Stimulated activated effector memory CD8-positive, alpha-beta T cell treated with anti-CD3 and anti-CD28 coated beads, Interleukin-12 subunit alpha, Interleukin-12 subunit beta, amount 100 ng/mL, for 72 hours (primary cell): ENCODE results near the gene AS3MT.

ENCODE experiments used
- ATAC-seq: fragments of 150-1000 bp; cut with Tn5 transposase; 2 replicates; pipeline ENCODE4 v1.10.0; 2021
- DNase-seq, 2 donors: peaks; one replicate each; pipeline ENCODE4 v3.0.0; 2021 to 2022; ENCODE audit warnings: low spot score in 2 of 2
- H3K27ac Mint-ChIP-seq: one replicate; pipeline ENCODE4 v1.8.0; 2022; ENCODE audit warnings: mild to moderate bottlenecking, mixed read lengths
- H3K36me3 Mint-ChIP-seq: one replicate; pipeline ENCODE4 v1.8.0; 2022; ENCODE audit warnings: mild to moderate bottlenecking, mixed read lengths
- H3K4me1 Mint-ChIP-seq: one replicate; pipeline ENCODE4 v1.8.0; 2022; ENCODE audit warnings: mixed read lengths
- H3K4me3 Mint-ChIP-seq: one replicate; pipeline ENCODE4 v1.8.0; 2022; ENCODE audit warnings: mild to moderate bottlenecking, mixed read lengths
- H3K9me3 Mint-ChIP-seq: one replicate; pipeline ENCODE4 v1.8.0; 2022; ENCODE audit warnings: mixed read lengths

The AS3MT gene

DNA sequence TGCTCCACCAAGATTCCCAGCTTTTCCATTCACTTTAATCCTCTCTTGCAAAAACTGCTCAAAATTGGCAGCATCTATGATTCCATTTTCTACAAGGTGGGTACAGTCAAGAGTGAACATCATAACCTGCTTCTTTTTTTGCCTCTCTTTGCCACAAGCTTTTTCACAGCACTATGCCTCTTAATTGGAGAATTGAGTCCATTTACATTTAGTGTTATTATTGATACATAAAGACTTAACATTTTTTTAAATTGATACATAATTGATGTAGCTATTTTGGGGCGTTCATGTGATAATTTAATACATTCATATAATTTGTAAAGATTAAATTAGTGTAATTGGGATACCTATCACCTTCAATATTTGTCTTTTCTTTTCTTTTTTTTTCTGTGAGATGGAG lies 18.8 kb downstream of the AS3MT start:
- ATAC-seq (no peak), DNase-seq (no peak)
- Mint-ChIP-seq H3K4me3 (no peak overlapping the region), H3K4me1 (no peaks in the 10 kb centered on the region), H3K27ac (no peak overlapping the region), H3K36me3 (no peaks in the 10 kb centered on the region), H3K9me3 (no peaks in the 10 kb centered on the region)

DNA sequence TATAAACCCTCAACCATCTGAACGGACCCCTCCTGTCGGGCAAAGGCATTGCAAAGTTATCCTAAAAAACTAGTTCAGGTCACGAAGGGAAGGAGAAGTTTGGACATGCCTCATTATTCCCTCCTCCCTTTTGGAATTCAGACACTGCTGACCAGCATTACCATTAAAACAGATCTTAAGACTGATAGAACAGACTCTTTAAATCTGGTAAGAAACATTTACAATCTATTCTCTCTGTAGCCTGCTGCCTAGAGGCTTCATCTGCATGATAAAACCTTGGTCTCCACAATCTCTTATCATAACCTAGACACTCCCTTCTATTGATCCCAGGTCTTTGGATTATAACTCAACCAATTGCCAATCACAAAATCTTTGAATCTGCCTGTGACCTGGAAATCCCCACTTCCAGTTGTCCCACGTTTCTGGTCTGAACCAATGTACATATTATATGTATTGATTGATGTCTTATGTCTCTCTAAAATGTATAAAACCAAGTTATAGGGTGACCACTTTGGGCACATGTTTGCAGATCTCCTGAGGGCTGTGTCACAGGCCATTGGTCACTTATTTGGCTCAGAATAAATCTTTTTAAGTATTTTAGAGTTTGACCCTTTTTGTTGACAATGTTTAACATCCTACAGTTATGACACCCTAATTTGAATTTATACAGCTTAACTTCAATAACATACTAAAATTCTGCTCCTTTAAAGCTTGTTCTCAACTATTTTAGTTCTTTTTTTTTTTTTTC lies 25.4 kb downstream of the AS3MT start:
- DNase-seq (no peak), ATAC-seq (no peak)
- H3K9me3 Mint-ChIP-seq, result no peaks in the 10 kb centered on the region
- no peaks in the 10 kb centered on the region for H3K4me1 Mint-ChIP-seq
- H3K36me3 Mint-ChIP-seq, result no peaks in the 10 kb centered on the region
- H3K4me3 Mint-ChIP-seq, result no peak overlapping the region
- H3K27ac Mint-ChIP-seq, result no peak overlapping the region

DNA sequence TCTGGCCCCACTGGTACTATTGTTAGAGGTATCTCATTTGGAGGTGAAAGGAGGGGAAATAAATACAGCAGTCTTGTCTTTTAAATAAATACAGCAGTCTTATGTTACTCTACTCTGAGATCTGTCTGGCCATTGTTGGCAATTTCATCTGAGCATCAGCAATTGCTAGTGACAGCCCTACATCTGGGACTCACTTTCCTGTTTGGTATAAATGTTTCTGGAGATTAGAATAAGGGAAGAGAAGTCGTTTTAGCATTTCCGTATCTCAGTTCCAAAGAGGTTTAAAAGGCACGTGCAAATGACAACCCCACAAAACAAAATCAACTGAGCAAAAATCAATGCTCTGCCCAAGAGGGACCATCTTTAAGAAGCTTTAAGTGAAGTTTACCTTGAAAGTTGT lies 30.7 kb downstream of the AS3MT start:
- ATAC-seq (no peak), DNase-seq (no peak)
- Mint-ChIP-seq H3K4me3 (no peak overlapping the region), H3K27ac (no peak overlapping the region), H3K4me1 (no peaks in the 10 kb centered on the region), H3K9me3 (no peaks in the 10 kb centered on the region), H3K36me3 (no peaks in the 10 kb centered on the region)

DNA sequence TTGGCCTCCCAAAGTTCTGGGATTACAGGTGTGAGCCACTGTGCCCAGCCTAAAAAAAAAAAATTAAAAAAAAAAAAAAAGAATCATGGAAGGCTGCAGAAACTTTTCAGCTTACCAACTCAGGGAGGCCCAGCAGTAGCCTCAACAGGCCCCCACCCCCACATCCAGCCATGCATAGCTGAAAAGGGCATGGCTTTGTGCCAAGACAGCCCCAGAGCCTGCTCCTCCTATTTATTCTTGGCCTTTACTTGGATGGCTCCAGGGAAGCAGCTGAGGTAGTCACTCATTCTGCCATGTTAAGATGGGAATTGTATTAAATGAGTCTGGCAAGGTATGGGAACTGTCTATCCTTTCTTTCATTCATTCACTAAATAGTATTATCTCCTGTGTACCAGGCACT lies 35.1 kb downstream of the AS3MT start:
- no peak for ATAC-seq
- DNase-seq, result no peak
- Mint-ChIP-seq H3K4me3 (no peak overlapping the region), H3K4me1 (no peaks in the 10 kb centered on the region), H3K27ac (no peak overlapping the region), H3K9me3 (no peaks in the 10 kb centered on the region), H3K36me3 (no peaks in the 10 kb centered on the region)

DNA sequence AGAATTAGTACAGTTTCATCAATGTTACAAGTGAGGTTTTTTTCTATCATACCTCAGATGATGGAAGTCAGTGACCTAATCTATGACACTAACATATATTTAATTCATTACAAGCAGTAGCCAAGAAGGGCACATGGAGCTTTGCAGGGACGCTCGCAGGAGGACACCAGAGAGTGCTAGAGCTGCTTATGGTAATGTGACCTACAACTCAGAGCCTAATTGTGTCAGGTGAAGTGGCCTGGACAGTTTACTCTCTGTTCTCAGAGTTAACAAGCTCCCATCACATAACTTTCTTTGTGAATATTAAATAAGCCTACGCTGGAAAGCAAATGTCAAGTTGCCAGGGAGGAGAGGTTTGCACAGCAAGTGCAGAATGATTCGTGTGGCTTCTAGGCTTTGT lies 37.2 kb downstream of the AS3MT start:
- DNase-seq (no peak), ATAC-seq (no peak)
- H3K4me3 Mint-ChIP-seq, result no peak overlapping the region
- H3K36me3 Mint-ChIP-seq, result no peaks in the 10 kb centered on the region
- no peaks in the 10 kb centered on the region for H3K9me3 Mint-ChIP-seq
- H3K27ac Mint-ChIP-seq, result no peak overlapping the region
- no peaks in the 10 kb centered on the region for H3K4me1 Mint-ChIP-seq

DNA sequence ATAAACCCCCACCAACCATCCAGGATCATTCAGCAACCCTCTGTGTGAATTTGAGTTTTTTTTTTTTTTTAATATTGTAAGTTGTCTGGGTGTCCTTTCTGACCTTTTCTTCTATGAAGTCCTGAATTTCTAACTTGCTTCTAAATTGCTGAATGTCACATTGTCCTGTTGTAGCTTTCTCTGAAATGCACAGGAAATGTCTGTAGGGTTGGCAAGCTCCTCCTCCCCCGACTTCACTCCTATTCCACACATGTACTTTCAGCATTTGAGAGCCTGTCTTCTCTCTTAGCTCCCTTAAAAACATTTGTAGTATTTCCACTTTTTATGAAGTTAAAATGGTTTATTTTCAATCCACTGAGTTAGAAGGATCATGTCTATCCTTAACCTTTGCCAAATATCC lies 45.5 kb downstream of the AS3MT start:
- H3K4me3 Mint-ChIP-seq, result no peak overlapping the region
- H3K27ac Mint-ChIP-seq, result no peak overlapping the region
- no peak for DNase-seq
- ATAC-seq, result no peak
- peaks cover 16% of the 10 kb centered on the region for H3K4me1 Mint-ChIP-seq
- H3K9me3 Mint-ChIP-seq, result no peaks in the 10 kb centered on the region
- H3K36me3 Mint-ChIP-seq, result peaks cover 9% of the 10 kb centered on the region

DNA sequence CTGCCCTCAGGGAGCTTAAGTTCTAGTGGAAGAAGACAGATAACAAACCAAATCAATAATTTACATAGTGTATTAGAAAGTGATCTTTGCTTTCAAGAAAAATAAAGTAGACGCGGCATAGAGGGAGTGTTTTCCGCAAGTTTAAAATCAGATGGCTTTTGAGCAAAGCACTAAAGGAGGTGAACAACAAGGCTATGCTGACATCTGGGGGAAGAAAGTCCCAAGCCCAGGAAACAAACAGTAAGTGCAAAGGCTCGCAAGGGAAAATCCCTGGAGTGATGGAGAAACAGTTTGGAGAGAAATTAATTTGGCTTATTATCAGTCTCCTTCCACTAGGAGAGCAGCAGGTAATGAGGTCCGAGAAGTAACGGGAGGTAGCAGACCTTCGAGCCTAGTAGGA lies 46.9 kb downstream of the AS3MT start:
- no peak for ATAC-seq
- DNase-seq, result no peak
- Mint-ChIP-seq H3K27ac (no peak overlapping the region), H3K4me1 (peaks cover 30% of the 10 kb centered on the region), H3K36me3 (peaks cover 14% of the 10 kb centered on the region), H3K4me3 (peak overlapping the region; percentile 95), H3K9me3 (no peaks in the 10 kb centered on the region)

DNA sequence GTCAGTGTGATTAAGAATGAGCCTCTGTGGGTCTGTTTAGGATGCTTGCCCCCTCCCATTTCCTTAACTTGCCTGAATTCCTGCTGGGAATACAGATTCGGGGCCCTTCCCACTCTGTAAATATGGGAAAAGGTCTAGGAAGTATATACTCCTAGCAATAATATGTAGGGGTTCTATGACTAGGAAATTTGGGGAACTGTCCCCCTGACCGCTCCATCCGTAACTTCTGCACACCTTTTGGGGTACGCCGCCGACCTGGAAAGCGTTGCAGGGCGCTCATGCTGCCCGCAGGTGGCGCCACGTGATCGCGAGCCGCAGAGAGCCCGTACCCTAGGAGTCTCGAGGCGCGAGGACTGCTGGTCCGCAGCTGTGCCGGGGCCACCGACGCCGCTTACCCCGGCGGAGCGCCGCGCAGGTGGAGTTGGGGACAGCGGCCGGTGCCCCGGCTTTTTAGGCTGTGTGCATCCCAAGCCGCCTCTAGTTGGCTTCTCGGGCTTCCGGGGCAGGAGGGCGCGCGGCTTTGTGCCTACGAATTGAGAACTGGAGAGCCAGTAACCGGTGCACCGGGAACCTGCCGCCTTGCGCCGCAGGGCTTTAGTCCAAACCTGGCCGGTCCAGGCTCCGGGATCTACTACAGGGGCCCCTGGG lies 48.2 kb downstream of the AS3MT start:
- Mint-ChIP-seq H3K27ac (peak overlapping the region; percentile 94), H3K36me3 (peaks cover 14% of the 10 kb centered on the region), H3K9me3 (no peaks in the 10 kb centered on the region), H3K4me3 (peak overlapping the region; percentile 95), H3K4me1 (peaks cover 38% of the 10 kb centered on the region)
- ATAC-seq, result peak; percentile 70
- DNase-seq, result peak; percentile 83 to 93

DNA sequence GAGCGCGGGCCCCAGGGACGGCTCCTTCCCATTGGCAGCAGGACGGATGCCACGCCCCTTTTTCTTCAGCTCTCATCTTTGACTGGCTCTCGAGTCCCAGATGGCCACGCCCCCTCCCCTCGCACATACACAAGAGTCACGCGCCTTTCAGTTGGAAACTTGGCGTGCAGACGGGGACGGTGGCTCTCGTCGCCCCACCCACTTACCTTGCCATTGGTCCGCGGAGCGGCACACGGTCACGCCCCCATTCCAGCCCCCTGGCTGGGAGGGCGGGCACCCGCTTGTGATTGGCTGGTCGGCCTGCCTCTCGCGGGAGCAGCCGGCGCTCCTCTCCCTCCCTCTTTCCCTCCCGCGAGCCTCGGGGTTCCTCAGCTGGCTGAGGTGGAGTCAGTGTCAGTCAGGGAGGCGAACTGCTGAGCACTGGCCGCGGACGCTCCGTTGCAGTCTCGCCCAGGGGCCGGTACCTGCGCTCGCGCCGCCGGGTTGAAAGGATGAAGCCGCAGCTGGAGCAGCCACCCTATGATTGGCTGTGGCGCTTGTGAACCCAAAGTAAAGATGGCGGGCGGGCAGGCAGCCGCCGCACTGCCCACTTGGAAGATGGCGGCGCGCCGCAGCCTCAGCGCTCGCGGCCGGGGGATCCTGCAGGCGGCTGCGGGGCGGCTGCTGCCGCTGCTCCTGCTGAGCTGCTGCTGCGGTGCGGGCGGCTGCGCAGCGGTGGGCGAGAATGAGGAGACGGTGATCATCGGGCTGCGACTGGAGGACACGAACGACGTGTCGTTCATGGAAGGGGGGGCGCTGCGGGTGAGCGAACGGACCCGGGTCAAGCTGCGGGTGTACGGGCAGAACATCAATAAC lies 48.9 kb downstream of the AS3MT start, which contains the start of gene CNNM2:
Gene CNNM2 (plus strand): TSS at position 333 of the 855 bp plus-strand sequence. CDS start 187 bp downstream, at position 520.
- Mint-ChIP-seq H3K9me3 (no peaks in the 10 kb centered on the region), H3K4me3 (peak within 1 kb of the TSS; percentile 95), H3K27ac (peak within 1 kb of the TSS; percentile 94), H3K36me3 (peaks cover 14% of the 10 kb centered on the region), H3K4me1 (peaks cover 43% of the 10 kb centered on the region)
- ATAC-seq (peak; percentile 94), DNase-seq (peak; percentile 94 to 99)

DNA sequence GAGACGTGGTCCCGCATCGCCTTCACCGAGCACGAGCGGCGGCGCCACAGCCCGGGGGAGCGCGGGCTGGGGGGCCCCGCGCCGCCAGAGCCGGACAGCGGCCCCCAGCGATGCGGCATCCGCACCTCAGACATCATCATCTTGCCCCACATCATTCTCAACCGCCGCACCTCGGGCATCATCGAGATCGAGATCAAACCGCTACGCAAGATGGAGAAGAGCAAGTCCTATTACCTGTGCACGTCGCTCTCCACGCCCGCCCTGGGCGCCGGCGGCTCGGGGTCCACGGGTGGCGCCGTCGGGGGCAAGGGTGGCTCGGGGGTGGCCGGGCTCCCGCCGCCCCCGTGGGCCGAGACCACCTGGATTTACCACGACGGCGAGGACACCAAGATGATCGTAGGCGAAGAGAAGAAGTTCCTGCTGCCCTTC lies 49.6 kb downstream of the AS3MT start:
- ATAC-seq, result no peak

DNA sequence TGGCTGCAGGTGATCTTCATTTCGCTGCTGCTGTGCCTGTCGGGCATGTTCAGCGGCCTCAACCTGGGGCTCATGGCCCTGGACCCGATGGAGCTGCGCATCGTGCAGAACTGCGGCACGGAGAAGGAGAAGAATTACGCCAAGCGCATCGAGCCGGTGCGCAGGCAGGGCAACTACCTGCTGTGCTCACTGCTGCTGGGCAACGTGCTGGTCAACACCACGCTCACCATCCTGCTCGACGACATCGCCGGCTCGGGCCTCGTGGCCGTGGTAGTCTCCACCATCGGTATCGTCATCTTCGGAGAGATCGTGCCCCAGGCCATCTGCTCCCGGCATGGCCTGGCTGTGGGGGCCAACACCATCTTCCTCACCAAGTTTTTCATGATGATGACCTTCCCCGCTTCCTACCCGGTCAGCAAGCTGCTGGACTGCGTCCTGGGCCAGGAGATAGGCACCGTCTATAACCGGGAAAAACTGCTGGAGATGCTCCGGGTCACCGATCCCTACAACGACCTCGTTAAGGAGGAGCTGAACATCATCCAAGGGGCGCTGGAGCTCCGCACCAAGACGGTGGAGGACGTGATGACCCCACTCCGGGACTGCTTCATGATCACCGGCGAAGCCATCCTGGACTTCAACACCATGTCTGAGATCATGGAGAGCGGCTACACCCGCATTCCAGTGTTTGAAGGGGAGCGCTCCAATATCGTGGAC lies 50.1 kb downstream of the AS3MT start:
- no peaks in the 10 kb centered on the region for H3K9me3 Mint-ChIP-seq
- H3K27ac Mint-ChIP-seq, result peak overlapping the region; percentile 50
- H3K4me3 Mint-ChIP-seq, result peak overlapping the region; percentile 95
- DNase-seq, result no peak
- peaks cover 14% of the 10 kb centered on the region for H3K36me3 Mint-ChIP-seq
- ATAC-seq, result no peak
- H3K4me1 Mint-ChIP-seq, result peaks cover 52% of the 10 kb centered on the region

More for the DNA sequence above, 49.6 kb downstream of the AS3MT start:
- Mint-ChIP-seq H3K4me3 (peak overlapping the region; percentile 95), H3K4me1 (peaks cover 49% of the 10 kb centered on the region), H3K9me3 (no peaks in the 10 kb centered on the region), H3K27ac (peak overlapping the region; percentile 94), H3K36me3 (peaks cover 14% of the 10 kb centered on the region)
- peak in 1 of 2 donors; percentile 28 for DNase-seq

DNA sequence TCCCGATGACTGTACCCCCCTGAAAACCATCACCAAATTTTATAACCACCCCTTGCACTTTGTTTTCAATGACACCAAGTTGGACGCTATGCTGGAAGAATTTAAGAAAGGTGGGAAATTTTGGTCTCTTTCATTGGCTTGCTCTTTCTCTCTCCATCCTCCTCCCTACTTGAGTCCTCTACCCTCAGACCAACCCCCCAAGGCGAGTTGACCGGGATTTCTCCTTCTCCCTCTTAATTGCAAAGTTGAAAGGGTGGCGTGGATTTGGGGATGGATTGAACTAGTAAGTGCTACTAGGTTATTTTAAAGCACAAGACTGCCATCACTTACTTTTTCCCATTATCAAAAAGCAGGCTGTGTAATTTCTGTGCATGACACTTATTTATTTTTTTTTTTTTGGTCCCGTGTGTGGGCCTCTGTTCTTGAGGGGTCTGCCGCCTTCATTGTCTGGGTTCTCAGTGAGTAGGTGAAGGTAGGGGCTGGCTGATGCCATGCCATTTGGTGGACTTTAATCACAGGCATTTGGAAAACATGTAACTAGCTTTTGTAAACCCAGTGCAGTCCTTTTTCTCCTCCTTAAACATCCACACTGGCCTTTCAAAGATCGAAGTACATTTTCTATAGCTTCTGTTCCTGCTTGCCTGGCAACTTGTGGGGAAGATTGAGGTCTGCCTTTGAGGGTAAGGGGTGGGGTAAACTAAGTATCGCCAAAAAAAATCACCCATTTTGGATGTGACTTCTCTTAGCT lies 50.9 kb downstream of the AS3MT start:
- ATAC-seq, result no peak
- H3K9me3 Mint-ChIP-seq, result no peaks in the 10 kb centered on the region
- H3K4me3 Mint-ChIP-seq, result peak overlapping the region; percentile 95
- peaks cover 14% of the 10 kb centered on the region for H3K36me3 Mint-ChIP-seq
- no peak for DNase-seq
- H3K27ac Mint-ChIP-seq, result peak overlapping the region; percentile 50
- peaks cover 52% of the 10 kb centered on the region for H3K4me1 Mint-ChIP-seq

DNA sequence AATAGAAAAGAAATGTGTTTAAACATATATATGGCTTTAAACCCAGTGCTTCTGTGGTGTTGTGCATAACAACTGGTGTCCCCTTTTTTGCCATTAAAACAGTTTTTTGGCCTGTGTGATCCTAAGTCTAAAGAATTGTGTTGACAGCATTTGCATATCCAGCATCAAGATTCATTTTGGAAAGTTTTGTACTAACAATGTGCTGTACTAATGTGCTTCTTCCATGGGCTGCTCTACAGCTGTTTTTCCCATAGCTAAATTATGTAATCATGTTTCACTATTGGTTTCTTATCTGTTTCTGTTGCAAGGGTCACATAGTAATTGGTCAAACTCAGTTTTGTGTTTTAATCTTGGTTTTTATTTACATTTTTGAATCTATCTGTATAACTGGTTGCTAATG lies 54.3 kb downstream of the AS3MT start:
- Mint-ChIP-seq H3K4me3 (no peak overlapping the region), H3K36me3 (peaks cover 12% of the 10 kb centered on the region), H3K4me1 (peaks cover 50% of the 10 kb centered on the region)

DNA sequence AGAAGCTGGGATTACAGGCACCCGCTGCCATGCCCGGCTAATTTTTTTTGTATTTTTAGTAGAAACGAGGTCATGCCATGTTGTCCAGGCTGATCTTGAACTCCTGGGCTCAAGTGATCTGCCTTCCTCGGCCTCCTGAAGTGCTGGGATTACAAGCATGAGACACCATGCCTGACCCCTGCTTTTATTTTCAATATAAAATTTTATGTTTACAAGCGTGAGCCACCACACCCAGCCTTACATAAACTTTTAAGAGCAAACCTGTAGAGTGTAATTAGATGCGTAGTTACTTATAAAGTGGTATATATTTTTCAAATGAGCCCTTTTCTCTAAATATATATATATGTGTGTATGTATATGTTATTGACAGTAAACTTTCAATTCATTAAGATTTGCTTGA lies 57.6 kb downstream of the AS3MT start:
- ATAC-seq, result no peak
- Mint-ChIP-seq H3K4me3 (no peak overlapping the region), H3K36me3 (peaks cover 6% of the 10 kb centered on the region), H3K27ac (no peak overlapping the region), H3K4me1 (peaks cover 24% of the 10 kb centered on the region), H3K9me3 (no peaks in the 10 kb centered on the region)
- no peak for DNase-seq

More for the DNA sequence above, 54.3 kb downstream of the AS3MT start:
- Mint-ChIP-seq H3K27ac (no peak overlapping the region), H3K9me3 (no peaks in the 10 kb centered on the region)
- ATAC-seq (no peak), DNase-seq (no peak)
